ENCODE data around the gene TMEM89.

DNA sequence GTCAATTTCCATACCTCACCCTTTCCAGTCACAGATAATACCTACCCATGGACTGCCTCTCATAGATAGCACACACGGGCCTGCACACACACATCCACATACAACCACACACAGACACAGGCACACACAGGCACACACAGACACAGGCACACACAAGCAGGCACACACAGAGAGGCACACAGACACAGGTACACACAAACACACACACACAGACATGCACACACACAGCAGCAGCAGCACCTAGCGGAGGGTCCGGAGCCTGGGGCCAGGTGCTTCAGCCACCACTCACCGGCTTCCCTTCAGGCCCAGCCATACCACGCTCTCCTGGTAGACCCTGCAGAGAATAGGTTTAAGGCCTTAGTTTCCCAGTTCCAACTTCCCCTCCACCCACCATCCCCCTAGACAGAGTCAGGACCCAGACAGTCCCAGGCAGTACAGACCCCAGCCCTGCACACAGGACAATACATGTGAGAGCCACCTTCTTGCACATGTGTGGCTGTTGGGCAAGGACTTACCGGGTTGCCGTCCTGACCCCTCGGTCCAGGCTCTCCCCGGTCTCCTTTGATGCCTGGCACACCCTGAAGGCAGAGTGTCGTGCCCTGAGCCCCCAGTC, 47.5 kb downstream of the TMEM89 start:
- TF ChIP-seq POLR2A (IDR thresholded peaks at IDR 0.05; ENCODE audit: insufficient read depth in 1 of 2, low read depth in 2 of 2, low read length in 2 of 2) (no peak), FOXK1 (CRISPR knock-in tag; IDR thresholded peaks at IDR 0.05; ENCODE audit: borderline replicate concordance, low read depth) (no peak), TAF1 (CRISPR knock-in tag; IDR thresholded peaks at IDR 0.05) (no peak), POLR2AphosphoS5 (IDR thresholded peaks at IDR 0.05; ENCODE audit: low read depth, low read length) (no peak), FOSL2 (CRISPR knock-in tag; IDR thresholded peaks at IDR 0.05) (no peak), ZFP36 (IDR thresholded peaks at IDR 0.05; ENCODE audit: borderline replicate concordance, low read depth, low read length, partially characterized antibody) (no peak), ZZZ3 (CRISPR knock-in tag; IDR thresholded peaks at IDR 0.05; ENCODE audit: borderline replicate concordance) (no peak)
- TF ChIP-seq, protein P1, sequence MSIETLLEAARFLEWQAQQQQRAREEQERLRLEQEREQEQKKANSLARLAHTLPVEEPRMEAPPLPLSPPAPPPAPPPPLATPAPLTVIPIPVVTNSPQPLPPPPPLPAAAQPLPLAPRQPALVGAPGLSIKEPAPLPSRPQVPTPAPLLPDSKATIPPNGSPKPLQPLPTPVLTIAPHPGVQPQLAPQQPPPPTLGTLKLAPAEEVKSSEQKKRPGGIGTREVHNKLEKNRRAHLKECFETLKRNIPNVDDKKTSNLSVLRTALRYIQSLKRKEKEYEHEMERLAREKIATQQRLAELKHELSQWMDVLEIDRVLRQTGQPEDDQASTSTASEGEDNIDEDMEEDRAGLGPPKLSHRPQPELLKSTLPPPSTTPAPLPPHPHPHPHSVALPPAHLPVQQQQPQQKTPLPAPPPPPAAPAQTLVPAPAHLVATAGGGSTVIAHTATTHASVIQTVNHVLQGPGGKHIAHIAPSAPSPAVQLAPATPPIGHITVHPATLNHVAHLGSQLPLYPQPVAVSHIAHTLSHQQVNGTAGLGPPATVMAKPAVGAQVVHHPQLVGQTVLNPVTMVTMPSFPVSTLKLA (IDR thresholded peaks at IDR 0.05), result no peak
- TF ChIP-seq, protein P2, sequence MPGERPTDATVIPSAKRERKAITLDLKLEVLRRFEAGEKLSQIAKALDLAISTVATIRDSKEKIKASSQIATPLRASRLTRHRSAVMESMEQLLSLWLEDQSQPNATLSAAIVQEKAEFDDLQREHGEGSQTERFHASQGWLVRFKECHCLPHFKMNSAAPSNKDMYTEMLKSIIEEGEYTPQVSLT (CRISPR knock-in tag; IDR thresholded peaks at IDR 0.05; ENCODE audit: borderline replicate concordance, low read depth), result no peak
